B cell (primary cell): ENCODE results near the gene SFXN3.

Experiments used
- EZH2 ChIP-seq: IDR thresholded peaks from 2 replicates; pipeline ENCODE4 v1.6.1; 2012; ENCODE audit warnings: borderline replicate concordance, low read depth, mild to moderate bottlenecking, moderate library complexity, low read length; ENCODE audit not compliant: insufficient read depth, poor library complexity, severe bottlenecking
- TF ChIP-seq, protein P1 (sequence below): fragments of 200-600 bp; IDR thresholded peaks from one replicate; pipeline ENCODE4 v1.8.0; 2022; ENCODE audit warnings: antibody characterized with exemption, mild to moderate bottlenecking

DNA sequence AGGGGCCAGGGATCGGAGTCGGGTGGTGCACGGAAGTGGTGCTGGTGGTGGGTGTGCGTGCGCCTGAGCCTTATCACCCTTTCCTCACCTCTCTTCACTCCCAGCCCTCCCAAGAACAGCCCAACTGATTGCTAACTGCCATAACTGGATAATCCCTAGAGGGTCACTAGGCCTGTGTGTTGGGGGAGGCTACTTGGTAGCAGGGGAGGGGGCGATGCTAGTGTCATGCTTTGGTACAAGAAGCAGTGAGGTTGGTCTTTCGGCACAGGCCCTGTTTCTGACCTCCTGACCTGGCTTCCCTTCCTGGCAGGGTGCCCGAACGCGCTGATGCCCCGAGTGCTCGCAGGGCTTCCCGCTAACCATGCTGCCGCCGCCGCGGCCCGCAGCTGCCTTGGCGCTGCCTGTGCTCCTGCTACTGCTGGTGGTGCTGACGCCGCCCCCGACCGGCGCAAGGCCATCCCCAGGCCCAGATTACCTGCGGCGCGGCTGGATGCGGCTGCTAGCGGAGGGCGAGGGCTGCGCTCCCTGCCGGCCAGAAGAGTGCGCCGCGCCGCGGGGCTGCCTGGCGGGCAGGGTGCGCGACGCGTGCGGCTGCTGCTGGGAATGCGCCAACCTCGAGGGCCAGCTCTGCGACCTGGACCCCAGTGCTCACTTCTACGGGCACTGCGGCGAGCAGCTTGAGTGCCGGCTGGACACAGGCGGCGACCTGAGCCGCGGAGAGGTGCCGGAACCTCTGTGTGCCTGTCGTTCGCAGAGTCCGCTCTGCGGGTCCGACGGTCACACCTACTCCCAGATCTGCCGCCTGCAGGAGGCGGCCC, 31.4 kb downstream of the SFXN3 start:
- TF ChIP-seq, protein P1, sequence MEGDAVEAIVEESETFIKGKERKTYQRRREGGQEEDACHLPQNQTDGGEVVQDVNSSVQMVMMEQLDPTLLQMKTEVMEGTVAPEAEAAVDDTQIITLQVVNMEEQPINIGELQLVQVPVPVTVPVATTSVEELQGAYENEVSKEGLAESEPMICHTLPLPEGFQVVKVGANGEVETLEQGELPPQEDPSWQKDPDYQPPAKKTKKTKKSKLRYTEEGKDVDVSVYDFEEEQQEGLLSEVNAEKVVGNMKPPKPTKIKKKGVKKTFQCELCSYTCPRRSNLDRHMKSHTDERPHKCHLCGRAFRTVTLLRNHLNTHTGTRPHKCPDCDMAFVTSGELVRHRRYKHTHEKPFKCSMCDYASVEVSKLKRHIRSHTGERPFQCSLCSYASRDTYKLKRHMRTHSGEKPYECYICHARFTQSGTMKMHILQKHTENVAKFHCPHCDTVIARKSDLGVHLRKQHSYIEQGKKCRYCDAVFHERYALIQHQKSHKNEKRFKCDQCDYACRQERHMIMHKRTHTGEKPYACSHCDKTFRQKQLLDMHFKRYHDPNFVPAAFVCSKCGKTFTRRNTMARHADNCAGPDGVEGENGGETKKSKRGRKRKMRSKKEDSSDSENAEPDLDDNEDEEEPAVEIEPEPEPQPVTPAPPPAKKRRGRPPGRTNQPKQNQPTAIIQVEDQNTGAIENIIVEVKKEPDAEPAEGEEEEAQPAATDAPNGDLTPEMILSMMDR: peak; percentile 74
- TF ChIP-seq EZH2: no peak
